HepG2 (cell line): ENCODE measurements around the gene ZNF223. TPM values are rescaled to one million over a fixed set of nuclear protein-coding genes. Genes with fewer than 3 reads are reported as not detected.

Source experiments
- ATAC-seq: fragments of 200-7000 bp; cut with Tn5 transposase; 3 replicates; pipeline ENCODE4 v1.9.1; 2020; ENCODE audit warnings: mild to moderate bottlenecking, moderate library complexity
- BruUV-seq: library from RNA; stranded (reverse); fragments of 400-500 nt; replicated peaks from 2 replicates; lab custom pipeline; 2021; lab: Mats Ljungman, UMichigan
- CTCF ChIA-PET: fragments of 300-600 bp; formaldehyde crosslinking; extraction: SDS; loops from one replicate; lab custom pipeline; 2021; ENCODE audit warnings: low total read pairs, inconsistent platforms, low intra/inter-chr PET ratio; lab: Yijun Ruan, JAX
- POLR2A ChIA-PET: fragments of 350-600 bp; sonication (Branson Sonifier 250); formaldehyde crosslinking; loops from one replicate; lab custom pipeline; 2020; ENCODE audit warnings: antibody characterized with exemption, inconsistent platforms; lab: Yijun Ruan, JAX
- DNase-seq: peaks from one replicate; pipeline ENCODE4 v3.0.0-alpha.2; 2015; ENCODE audit warnings: low spot score
- FAIRE-seq: peaks from 3 replicates; lab custom pipeline; 2011; peaks lifted over from hg19 to GRCh38; lab: Jason Lieb, UNC
- H2AFZ ChIP-seq: one replicate; pipeline ENCODE4 v1.6.1; 2011; ENCODE audit warnings: low read length, inconsistent platforms
- H3K27ac ChIP-seq: fragments of 300-600 bp; 3 replicates; pipeline ENCODE4 v1.8.0; 2011; ENCODE audit warnings: mixed run types, mild to moderate bottlenecking, mixed read lengths, low read length, inconsistent platforms; ENCODE audit not compliant: insufficient read depth; ENCODE audit errors: extremely low read length
- H3K27me3 ChIP-seq, 2 experiments: fragments of 200-600 bp in 1 of 2; 2 replicates in 1 of 2; 3 replicates in 1 of 2; pipeline versions ENCODE4 v1.6.0 to v1.8.0; 2011; ENCODE audit warnings: low read length in 2 of 2, mild to moderate bottlenecking in 2 of 2, moderate library complexity in 2 of 2, inconsistent platforms in 1 of 2; ENCODE audit not compliant: insufficient read depth in 2 of 2, control insufficient read depth in 1 of 2
- H3K36me3 ChIP-seq, 2 experiments: fragments of 200-600 bp in 1 of 2; replicated peaks in 1 of 2; 2 replicates in 1 of 2; 3 replicates in 1 of 2; pipeline versions ENCODE4 v1.5.1 to v1.8.0; 2011; ENCODE audit warnings: low read length in 2 of 2, inconsistent platforms in 1 of 2; ENCODE audit not compliant: insufficient read depth in 2 of 2, control insufficient read depth in 1 of 2
- H3K4me1 ChIP-seq: 2 replicates; pipeline ENCODE4 v1.5.1; 2012; ENCODE audit warnings: low read length, inconsistent platforms; ENCODE audit not compliant: insufficient read depth
- H3K4me2 ChIP-seq: 2 replicates; pipeline ENCODE4 v1.6.0; 2011; ENCODE audit warnings: low read depth, low read length, inconsistent platforms
- H3K4me3 ChIP-seq, 3 experiments: fragments of 200-600 bp in 1 of 3; sonication (generic), shearing (Covaris generic) in 1 of 3; replicated peaks in 1 of 3; 2 replicates each; pipeline ENCODE4 v1.5.1; 2011 to 2016; ENCODE audit warnings: low read length in 3 of 3, inconsistent platforms in 2 of 3, low read depth in 2 of 3, mild to moderate bottlenecking in 2 of 3, control low read depth in 1 of 3, mixed read lengths in 1 of 3; ENCODE audit not compliant: insufficient read depth in 1 of 3
- H3K79me2 ChIP-seq: one replicate; pipeline ENCODE4 v1.6.1; 2011; ENCODE audit warnings: low read length, inconsistent platforms; ENCODE audit not compliant: insufficient read depth
- H3K9ac ChIP-seq: 2 replicates; pipeline ENCODE4 v1.6.0; 2011; ENCODE audit warnings: mild to moderate bottlenecking, low read depth, low read length, inconsistent platforms; ENCODE audit not compliant: insufficient read depth
- H3K9me3 ChIP-seq: 2 replicates; pipeline ENCODE4 v1.5.1; 2012; ENCODE audit warnings: mild to moderate bottlenecking, low read length
- H4K20me1 ChIP-seq: 2 replicates; pipeline ENCODE4 v1.6.0; 2011; ENCODE audit warnings: inconsistent platforms, mild to moderate bottlenecking, low read length, moderate library complexity; ENCODE audit not compliant: insufficient read depth
- ATF7-NPFF ChIP-seq: sonication (generic); formaldehyde crosslinking; IDR thresholded peaks from 2 replicates; pipeline ENCODE4 v1.8.1; 2023; ENCODE audit warnings: mild to moderate bottlenecking, low read depth, missing genetic modification reagents, moderate library complexity
- ELF3 ChIP-seq: IDR thresholded peaks from 2 replicates; pipeline ENCODE4 v1.6.1; 2016; ENCODE audit warnings: missing genetic modification reagents, missing compliant biosample characterization
- JUNB ChIP-seq: sonication (generic); formaldehyde crosslinking; IDR thresholded peaks from 2 replicates; pipeline ENCODE4 v1.8.0; 2022; ENCODE audit warnings: missing genetic modification reagents, mild to moderate bottlenecking, borderline replicate concordance
- LCORL ChIP-seq, 2 experiments: fragments of 450-650 bp in 1 of 2; sonication (generic) in 1 of 2; formaldehyde crosslinking in 1 of 2; IDR thresholded peaks; 2 replicates each; pipeline versions ENCODE4 v1.5.0 to v1.6.1; 2017 to 2020; ENCODE audit warnings: antibody characterized with exemption in 1 of 2, missing genetic modification reagents in 1 of 2
- MEF2D ChIP-seq: sonication (generic); formaldehyde crosslinking; IDR thresholded peaks from 2 replicates; pipeline ENCODE4 v1.5.1; 2020; ENCODE audit warnings: mild to moderate bottlenecking, missing genetic modification reagents
- POLR2A ChIP-seq, 2 experiments: IDR thresholded peaks; 2 replicates each; pipeline ENCODE4 v1.6.1; 2011; ENCODE audit warnings: low read depth in 2 of 2, low read length in 2 of 2, mild to moderate bottlenecking in 1 of 2, moderate library complexity in 1 of 2; ENCODE audit not compliant: insufficient read depth in 1 of 2
- POLR2AphosphoS5 ChIP-seq: IDR thresholded peaks from 2 replicates; pipeline ENCODE4 v1.6.1; 2012; ENCODE audit warnings: low read depth, low read length
- RARA ChIP-seq: IDR thresholded peaks from 2 replicates; pipeline ENCODE4 v1.6.1; 2016; ENCODE audit warnings: missing genetic modification reagents, missing compliant biosample characterization
- SKIL ChIP-seq: sonication (generic); formaldehyde crosslinking; IDR thresholded peaks from 2 replicates; pipeline ENCODE4 v1.8.0; 2022; ENCODE audit warnings: missing genetic modification reagents, mild to moderate bottlenecking, moderate library complexity, borderline replicate concordance
- SNAI1 ChIP-seq: sonication (generic); formaldehyde crosslinking; IDR thresholded peaks from 2 replicates; pipeline ENCODE4 v1.5.0; 2020; ENCODE audit warnings: mild to moderate bottlenecking, missing genetic modification reagents, borderline replicate concordance
- TAF1 ChIP-seq: sonication (generic); formaldehyde crosslinking; IDR thresholded peaks from 2 replicates; pipeline ENCODE4 v1.4.0; 2020; ENCODE audit warnings: missing genetic modification reagents
- TBL1XR1 ChIP-seq: fragments of 150-350 bp; IDR thresholded peaks from 2 replicates; pipeline ENCODE4 v1.6.1; 2014; ENCODE audit warnings: borderline replicate concordance, low read length; ENCODE audit not compliant: partially characterized antibody
- ZHX1 ChIP-seq: sonication (generic); formaldehyde crosslinking; IDR thresholded peaks from 2 replicates; pipeline ENCODE4 v1.8.1; 2022; ENCODE audit warnings: low read depth, mild to moderate bottlenecking, missing genetic modification reagents
- ZMYM4 ChIP-seq: sonication (generic); formaldehyde crosslinking; IDR thresholded peaks from 2 replicates; pipeline ENCODE4 v1.8.1; 2023; ENCODE audit warnings: mild to moderate bottlenecking, missing genetic modification reagents
- ZNF136 ChIP-seq: sonication (generic); formaldehyde crosslinking; IDR thresholded peaks from 2 replicates; pipeline ENCODE4 v1.8.1; 2022; ENCODE audit warnings: low read depth, mild to moderate bottlenecking, moderate library complexity, missing genetic modification reagents
- ZNF501 ChIP-seq: sonication (generic); formaldehyde crosslinking; IDR thresholded peaks from 2 replicates; pipeline ENCODE4 v1.5.1; 2020; ENCODE audit warnings: mild to moderate bottlenecking, moderate library complexity, missing genetic modification reagents
- ZNF607 ChIP-seq: sonication (generic); formaldehyde crosslinking; IDR thresholded peaks from 2 replicates; pipeline ENCODE4 v1.5.1; 2020; ENCODE audit warnings: missing genetic modification reagents, mild to moderate bottlenecking, borderline replicate concordance
- WGBS: methylation state at CpG from one replicate; pipeline ENCODE4 v1.1.6; 2017; ENCODE audit warnings: low lambda C conversion rate; 5-methylcytosine and 5-hydroxymethylcytosine counted together
- in situ Hi-C: cut with HindIII; loops from 2 replicates; pipeline ENCODE4 v1.10.0; 2017; ENCODE audit warnings: low pct_unique_long_range_greater_than_20kb; ENCODE audit not compliant: extremely low pct_ligation_motif_present
- intact Hi-C: fragments of 100-400 bp; cut with micrococcal nuclease; formaldehyde crosslinking; loops from one replicate; pipeline ENCODE4 v1.10.0; 2022; ENCODE audit not compliant: unreplicated experiment
- polyA plus RNA-seq, 8 experiments: library from polyadenylated mRNA; depleted of rRNA in 3 of 8; stranded (reverse) in 7 of 8; unstranded in 1 of 8; fragments of >200 nt; fragmentation: Illumina TruSeq in 4 of 8; extraction: Trizol in 4 of 8; gene quantifications; 2 replicates each; pipeline versions ENCODE4 v1.2.1 to v1.2.3, GENCODE V29; 2011 to 2016; ENCODE audit warnings: low read depth in 4 of 8, missing spikeins in 1 of 8, mixed read lengths in 1 of 8; ENCODE audit not compliant: insufficient read depth in 1 of 8
- total RNA-seq, 5 experiments: library from RNA; depleted of rRNA; stranded (reverse); fragments of >200 nt; fragmentation: Illumina TruSeq; extraction: Trizol; gene quantifications; 2 replicates each; pipeline ENCODE4 v1.2.3, GENCODE V29; 2016; ENCODE audit warnings: low read depth in 1 of 5
- TF ChIP-seq, protein P1 (sequence below): IDR thresholded peaks from 2 replicates; pipeline ENCODE4 v1.6.1; 2016; ENCODE audit warnings: missing genetic modification reagents, missing compliant biosample characterization

The ZNF223 gene
- total and polyA plus RNA-seq, 2 of the 13 experiments (the other 11 are each of a cell fraction or from before 2014, with no cell fraction given): 2.0 to 4.8 TPM

DNA sequence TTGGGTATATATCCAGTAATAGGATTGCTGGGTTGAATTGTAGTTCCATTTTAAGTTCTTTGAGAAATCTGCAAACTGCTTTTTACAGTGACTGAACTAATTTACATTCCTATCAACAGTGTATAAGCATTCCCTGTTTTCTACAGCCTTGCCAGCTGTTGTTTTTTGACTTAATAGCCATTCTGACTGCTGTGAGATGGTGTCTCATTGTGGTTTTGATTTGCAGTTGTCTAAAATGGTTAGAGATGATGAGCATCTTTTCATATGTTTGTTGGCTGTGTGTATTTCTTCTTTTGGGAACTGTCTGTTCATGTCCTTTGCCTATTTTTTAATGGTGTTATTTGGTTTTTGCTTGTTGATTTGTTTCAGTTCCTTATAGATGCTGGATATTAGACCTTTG, 30.6 kb upstream of the ZNF223 start (continued):
- no peak for TF ChIP-seq SKIL (CRISPR knock-in tag)

DNA sequence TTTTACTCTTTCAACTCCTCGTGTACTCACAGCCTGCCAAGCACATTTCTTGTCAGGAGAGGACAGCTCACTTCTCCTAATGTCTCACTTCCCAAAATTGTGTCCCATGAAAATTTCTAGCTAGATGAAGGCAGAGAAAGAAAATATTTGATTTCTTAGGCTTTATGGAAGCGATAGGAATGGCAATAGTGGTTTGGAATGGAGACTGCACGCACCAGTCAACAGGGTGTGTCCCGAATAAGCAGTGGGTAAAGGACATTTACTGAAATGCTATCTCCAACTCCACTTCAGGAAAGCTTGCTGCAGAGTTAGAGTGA, 27.0 kb upstream of the ZNF223 start:
- Histone ChIP-seq H3K4me3 (peak overlapping the region; percentile 88 to 97 (median 91)), H3K9me3 (no peaks in the 10 kb centered on the region), H4K20me1 (no peaks in the 10 kb centered on the region), H2AFZ (peak overlapping the region; percentile 98), H3K9ac (peak overlapping the region; percentile 75), H3K79me2 (peaks cover 4% of the 10 kb centered on the region), H3K4me1 (peaks cover 16% of the 10 kb centered on the region; the same call in 1 of the 2 replicates), H3K4me2 (peak overlapping the region; percentile 85), H3K36me3 (peaks cover 3 to 16% of the 10 kb centered on the region in 2 experiments; a peak in 3 of 5 replicates), H3K27ac (no peak overlapping the region), H3K27me3 (no peaks in the 10 kb centered on the region; a peak in 1 of 5 replicates)
- intact Hi-C loops (loop anchor here (2.0 kb wide), 1 partner anchor 74 kb away; the partner anchor contains the start of gene ZNF221), in situ Hi-C loops (no loop called here)
- ATAC-seq: no peak
- no peak for DNase-seq
- CTCF ChIA-PET: no interaction called here
- POLR2A ChIA-PET: interaction anchor here (0.7 to 1.6 kb wide), 3 partner anchors 20 to 117 kb away, joined by 3 to 5 read pairs (median 3); partner anchors contain the start of gene ZNF45
- no peak for FAIRE-seq
- WGBS: 41% methylated on average over 4 of the region's 4 CpGs
- BruUV-seq: no TSS peak
- TF ChIP-seq LCORL (IDR thresholded peaks at IDR 0.05) (no peak), LCORL (CRISPR knock-in tag; IDR thresholded peaks at IDR 0.05) (0 out of 2 replicates have a peak, but pooled peaks have one; percentile 50), SNAI1 (0 out of 2 replicates have a peak, but pooled peaks have one; percentile 57), TAF1 (CRISPR knock-in tag) (0 out of 2 replicates have a peak, but pooled peaks have one; percentile 30), ZNF136 (CRISPR knock-in tag) (no peak), RARA (CRISPR knock-in tag) (0 out of 2 replicates have a peak, but pooled peaks have one; percentile 7), ELF3 (CRISPR knock-in tag) (0 out of 2 replicates have a peak, but pooled peaks have one; percentile 11), TBL1XR1 (no peak), ZMYM4 (CRISPR knock-in tag) (peak; percentile 34; the same call in 1 of the 2 replicates), JUNB (no peak; the same call in 1 of the 2 replicates), MEF2D (CRISPR knock-in tag) (0 out of 2 replicates have a peak, but pooled peaks have one; percentile 35), POLR2AphosphoS5 (peak; percentile 64; the same call in 1 of the 2 replicates), ZNF501 (CRISPR knock-in tag) (peak; percentile 49), ZHX1 (CRISPR knock-in tag) (no peak), ZNF607 (0 out of 2 replicates have a peak, but pooled peaks have one; percentile 13), ATF7-NPFF (CRISPR knock-in tag) (no peak), POLR2A (IDR thresholded peaks at IDR 0.05; ENCODE audit: insufficient read depth in 1 of 2, low read depth in 2 of 2, low read length in 2 of 2) (0 out of 4 replicates have a peak, but pooled peaks of 1 of the 2 experiments have one; percentile 23)
- TF ChIP-seq, protein P1, sequence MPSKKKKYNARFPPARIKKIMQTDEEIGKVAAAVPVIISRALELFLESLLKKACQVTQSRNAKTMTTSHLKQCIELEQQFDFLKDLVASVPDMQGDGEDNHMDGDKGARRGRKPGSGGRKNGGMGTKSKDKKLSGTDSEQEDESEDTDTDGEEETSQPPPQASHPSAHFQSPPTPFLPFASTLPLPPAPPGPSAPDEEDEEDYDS: peak; percentile 65; the same call in 1 of the 2 replicates
